Lower lobe of right lung (tissue), 2 donors: ENCODE measurements around the gene DCUN1D2. TPM values are rescaled to one million over a fixed set of nuclear protein-coding genes. Genes with fewer than 3 reads are reported as not detected.
A peak's percentile ranks its signal among the peaks of the same experiment; 100 is the strongest.
"Not testable (repeated sequence)": the region's sequence is repeated elsewhere in the genome, so short reads cannot be mapped to it uniquely, and the experiment has no call there.

Experiments
- ATAC-seq, 2 donors: fragments of 200-7000 bp; cut with Tn5 transposase; one replicate each; pipeline ENCODE4 v1.9.1; 2020 to 2022; ENCODE audit warnings: mild to moderate bottlenecking in 2 of 2, moderate library complexity in 2 of 2
- DNase-seq: peaks from one replicate; pipeline ENCODE4 v3.0.0-alpha.2; 2020
- H3K27ac ChIP-seq: fragments of 200-600 bp; one replicate; pipeline ENCODE4 v1.8.0; 2022
- H3K27me3 ChIP-seq: fragments of 200-600 bp; one replicate; pipeline ENCODE4 v1.8.0; 2022; ENCODE audit warnings: low read depth
- H3K36me3 ChIP-seq: fragments of 200-600 bp; one replicate; pipeline ENCODE4 v1.8.0; 2022; ENCODE audit warnings: mild to moderate bottlenecking
- H3K4me1 ChIP-seq: fragments of 200-600 bp; one replicate; pipeline ENCODE4 v1.8.0; 2022
- H3K4me3 ChIP-seq: fragments of 200-600 bp; one replicate; pipeline ENCODE4 v1.8.0; 2022; ENCODE audit warnings: mild to moderate bottlenecking
- H3K9me3 ChIP-seq: fragments of 200-600 bp; one replicate; pipeline ENCODE4 v1.8.0; 2022
- intact Hi-C: fragments of 100-400 bp; cut with DNase I; formaldehyde crosslinking; loops from one replicate; pipeline ENCODE4 v1.11.0; 2022
- total RNA-seq: library from RNA; stranded (reverse); fragmentation: NEBNext Ultra II Directional; extraction: Animal tissue kit (Norgen Biotek cat#: 25700); gene quantifications from one replicate; pipeline ENCODE4 v1.2.1, GENCODE V29; 2021
- TF ChIP-seq, protein P1 (sequence below): fragments of 200-600 bp; IDR thresholded peaks from one replicate; pipeline ENCODE4 v1.8.0; 2022; ENCODE audit warnings: antibody characterized with exemption, mild to moderate bottlenecking
- donor health status: DM: no; HTN: yes; CAD: no; lungs with severe emphysema.

The DCUN1D2 gene
- total RNA-seq, 1 donor from 2014 or later: 16.8 TPM

DNA sequence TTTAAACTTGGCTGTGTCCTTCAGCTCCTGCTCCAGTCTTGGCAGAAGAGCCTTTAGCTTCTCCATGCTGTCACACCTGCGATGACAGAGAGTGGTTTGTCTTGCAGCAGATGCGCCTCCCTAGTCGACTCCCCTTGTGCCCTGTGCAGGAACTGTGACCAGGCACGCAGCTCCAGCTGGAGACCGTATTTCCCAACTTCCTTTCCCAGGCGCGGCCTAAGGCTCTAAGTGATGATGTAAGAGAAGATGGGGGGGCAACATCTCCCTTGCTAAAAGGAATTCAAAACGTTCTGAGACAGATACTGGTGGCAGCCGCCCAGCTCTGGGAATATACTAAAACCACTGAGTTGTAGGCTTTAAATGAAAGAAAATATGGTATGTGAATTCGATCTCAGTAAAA is 16.3 kb downstream of the DCUN1D2 start:
- ATAC-seq (peak; percentile 76 to 85), DNase-seq (peak; percentile 69)
- H3K36me3 ChIP-seq: peaks cover 53% of the 10 kb centered on the region
- TF ChIP-seq, protein P1, sequence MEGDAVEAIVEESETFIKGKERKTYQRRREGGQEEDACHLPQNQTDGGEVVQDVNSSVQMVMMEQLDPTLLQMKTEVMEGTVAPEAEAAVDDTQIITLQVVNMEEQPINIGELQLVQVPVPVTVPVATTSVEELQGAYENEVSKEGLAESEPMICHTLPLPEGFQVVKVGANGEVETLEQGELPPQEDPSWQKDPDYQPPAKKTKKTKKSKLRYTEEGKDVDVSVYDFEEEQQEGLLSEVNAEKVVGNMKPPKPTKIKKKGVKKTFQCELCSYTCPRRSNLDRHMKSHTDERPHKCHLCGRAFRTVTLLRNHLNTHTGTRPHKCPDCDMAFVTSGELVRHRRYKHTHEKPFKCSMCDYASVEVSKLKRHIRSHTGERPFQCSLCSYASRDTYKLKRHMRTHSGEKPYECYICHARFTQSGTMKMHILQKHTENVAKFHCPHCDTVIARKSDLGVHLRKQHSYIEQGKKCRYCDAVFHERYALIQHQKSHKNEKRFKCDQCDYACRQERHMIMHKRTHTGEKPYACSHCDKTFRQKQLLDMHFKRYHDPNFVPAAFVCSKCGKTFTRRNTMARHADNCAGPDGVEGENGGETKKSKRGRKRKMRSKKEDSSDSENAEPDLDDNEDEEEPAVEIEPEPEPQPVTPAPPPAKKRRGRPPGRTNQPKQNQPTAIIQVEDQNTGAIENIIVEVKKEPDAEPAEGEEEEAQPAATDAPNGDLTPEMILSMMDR: no peak
- H3K27ac ChIP-seq: peak overlapping the region; percentile 42
- H3K9me3 ChIP-seq: no peaks in the 10 kb centered on the region
- no peaks in the 10 kb centered on the region for H3K27me3 ChIP-seq
- H3K4me1 ChIP-seq: peaks cover 12% of the 10 kb centered on the region
- intact Hi-C loops: no loop called here
- no peak overlapping the region for H3K4me3 ChIP-seq

DNA sequence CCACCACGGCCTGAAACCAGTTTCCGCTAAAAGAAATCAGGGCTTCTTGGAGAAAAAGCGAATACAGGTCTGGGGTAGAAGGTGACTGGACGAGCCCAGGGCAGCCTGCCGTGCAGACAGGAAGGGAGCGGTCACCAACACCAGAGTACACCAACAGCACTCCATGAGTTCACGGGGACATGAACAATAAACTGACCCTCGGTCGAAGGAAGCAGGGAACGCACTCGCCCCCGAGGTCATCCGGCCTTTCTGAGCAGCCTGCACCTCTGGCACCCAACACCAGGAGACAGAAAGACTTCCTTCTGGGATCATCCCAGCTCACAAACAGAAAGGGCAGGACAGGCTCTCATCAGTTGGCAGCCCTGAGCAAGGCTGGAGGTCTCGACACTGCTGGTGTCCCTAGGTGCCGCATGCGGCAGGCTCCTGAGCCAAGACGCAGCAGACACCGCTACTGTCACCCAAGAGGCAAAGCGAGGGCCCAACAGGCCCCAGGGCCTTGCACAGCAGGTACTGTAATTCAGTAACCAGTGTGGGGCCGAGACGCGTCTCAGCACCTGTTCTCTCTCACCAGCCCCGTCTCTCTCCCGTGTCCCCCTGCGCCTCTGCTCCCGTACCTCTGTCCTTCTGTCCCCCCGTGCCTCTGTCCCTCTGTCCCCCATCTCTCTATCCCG is 18.0 kb downstream of the DCUN1D2 start:
- Histone ChIP-seq H3K9me3 (no peaks in the 10 kb centered on the region), H3K27me3 (no peaks in the 10 kb centered on the region), H3K4me3 (peak overlapping the region; percentile 32), H3K36me3 (peaks cover 49% of the 10 kb centered on the region), H3K27ac (peak overlapping the region; percentile 65), H3K4me1 (peaks cover 12% of the 10 kb centered on the region)
- TF ChIP-seq, protein P1: no peak
- DNase-seq (no peak), ATAC-seq (peak; percentile 46 to 57)
- intact Hi-C loops: no loop called here

DNA sequence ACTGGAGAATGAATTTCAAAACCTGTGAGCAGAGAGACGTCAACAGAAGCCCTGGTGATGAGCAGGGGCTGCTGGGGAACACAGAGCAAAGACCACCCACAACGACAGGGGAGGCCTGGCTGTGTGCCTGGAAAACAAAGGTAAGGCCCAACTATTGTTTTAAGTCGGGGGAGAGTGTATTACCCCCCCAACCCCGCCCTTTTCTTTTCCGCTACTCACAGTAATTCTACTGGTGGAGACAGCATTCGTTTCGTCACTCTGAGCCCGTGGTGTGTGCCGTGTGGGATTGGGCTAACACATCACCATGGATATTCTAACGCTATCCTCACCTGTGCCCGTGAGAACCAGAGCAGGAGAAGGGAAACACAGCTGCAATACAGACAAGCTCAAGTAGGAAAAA is 18.7 kb downstream of the DCUN1D2 start:
- peak overlapping the region; percentile 17 for H3K4me3 ChIP-seq
- TF ChIP-seq, protein P1: no peak
- peaks cover 49% of the 10 kb centered on the region for H3K36me3 ChIP-seq
- intact Hi-C loops: no loop called here
- H3K27ac ChIP-seq: peak overlapping the region; percentile 65
- DNase-seq (no peak), ATAC-seq (no peak)
- peaks cover 12% of the 10 kb centered on the region for H3K4me1 ChIP-seq
- H3K9me3 ChIP-seq: no peaks in the 10 kb centered on the region
- H3K27me3 ChIP-seq: no peaks in the 10 kb centered on the region

DNA sequence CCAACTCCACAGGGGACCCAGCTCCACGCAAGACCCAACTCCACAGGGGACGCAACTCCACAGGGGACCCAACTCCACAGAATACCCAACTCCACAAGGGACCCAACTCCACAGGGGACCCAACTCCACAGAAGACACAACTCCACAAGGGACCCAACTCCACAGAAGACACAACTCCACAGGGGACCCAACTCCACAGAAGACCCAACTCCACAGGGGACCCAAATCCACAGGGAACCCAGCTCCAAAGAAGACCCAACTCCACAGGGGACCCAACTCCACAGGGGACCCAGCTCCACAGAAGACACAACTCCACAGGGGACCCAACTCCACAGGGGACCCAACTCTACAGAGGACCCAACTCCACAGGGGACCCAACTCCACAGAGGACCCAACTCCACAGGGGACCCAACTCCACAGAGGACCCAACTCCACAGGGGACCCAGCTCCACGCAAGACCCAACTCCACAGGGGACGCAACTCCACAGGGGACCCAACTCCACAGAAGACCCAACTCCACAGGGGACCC is 19.8 kb downstream of the DCUN1D2 start:
- intact Hi-C loops, H3K9me3 ChIP-seq, H3K27me3 ChIP-seq, H3K4me3 ChIP-seq, H3K27ac ChIP-seq, ATAC-seq, DNase-seq: not testable (repeated sequence)
- H3K4me1 ChIP-seq: peaks cover 12% of the 10 kb centered on the region
- peaks cover 44% of the 10 kb centered on the region for H3K36me3 ChIP-seq

DNA sequence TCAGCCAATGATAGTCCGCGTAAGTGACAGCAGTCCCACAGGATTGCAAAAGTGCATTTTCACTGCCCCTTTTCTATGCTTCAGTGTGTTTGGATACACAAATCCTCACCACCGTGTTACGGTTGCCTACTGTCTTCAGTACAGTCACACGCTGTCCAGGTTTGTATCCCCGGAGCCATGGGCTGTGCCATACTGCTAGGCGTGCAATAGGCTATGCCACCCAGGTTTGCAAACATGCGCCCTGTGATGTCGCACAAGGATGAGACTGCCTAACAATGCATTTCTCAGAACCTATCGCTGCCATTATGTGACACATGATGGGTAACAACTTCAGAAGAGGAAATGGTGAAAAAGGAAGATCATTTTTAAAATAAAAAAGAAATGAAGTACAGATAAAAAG is 20.4 kb downstream of the DCUN1D2 start:
- no peak overlapping the region for H3K4me3 ChIP-seq
- H3K36me3 ChIP-seq: peaks cover 38% of the 10 kb centered on the region
- H3K27ac ChIP-seq: no peak overlapping the region
- DNase-seq (no peak), ATAC-seq (no peak)
- H3K9me3 ChIP-seq: no peaks in the 10 kb centered on the region
- TF ChIP-seq, protein P1: no peak
- intact Hi-C loops: no loop called here
- no peaks in the 10 kb centered on the region for H3K27me3 ChIP-seq
- peaks cover 12% of the 10 kb centered on the region for H3K4me1 ChIP-seq

DNA sequence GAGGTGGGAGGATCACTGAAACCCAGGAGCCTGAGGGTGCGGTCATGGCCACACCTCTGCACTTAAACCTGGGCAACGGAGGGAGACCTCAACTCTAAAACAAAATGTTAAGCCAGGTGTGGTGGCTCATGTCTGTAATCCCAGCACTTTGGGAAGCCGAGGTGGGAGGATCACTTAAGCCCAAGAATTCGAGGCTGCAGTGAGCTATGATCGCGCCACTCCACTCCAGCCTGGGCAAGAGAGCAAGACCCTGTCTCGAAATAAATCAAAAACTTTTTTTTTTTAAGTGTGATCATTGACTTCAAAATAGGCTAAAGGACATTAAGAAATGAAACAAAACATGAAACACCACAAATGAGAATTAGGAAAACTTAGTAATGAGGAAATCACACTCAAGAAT is 20.9 kb downstream of the DCUN1D2 start:
- TF ChIP-seq, protein P1: no peak
- H3K4me3 ChIP-seq: no peak overlapping the region

More for the DNA sequence above, 20.9 kb downstream of the DCUN1D2 start:
- no peak for DNase-seq
- Histone ChIP-seq H3K36me3 (peaks cover 35% of the 10 kb centered on the region), H3K4me1 (peaks cover 11% of the 10 kb centered on the region), H3K27ac (no peak overlapping the region), H3K27me3 (no peaks in the 10 kb centered on the region), H3K9me3 (no peaks in the 10 kb centered on the region)
- intact Hi-C loops: no loop called here
- ATAC-seq: no peak
